Activated CD8-positive, alpha-beta memory T cell treated with anti-CD3 and anti-CD28 coated beads, Interleukin-2, amount 50 U/mL, for 24 hours (primary cell): Measurements from ENCODE around the gene CUBN.

Experiments used
- DNase-seq: peaks from one replicate; pipeline ENCODE4 v3.0.0-alpha.2; 2020; ENCODE audit errors: extremely low read depth

CUBN gene

DNA sequence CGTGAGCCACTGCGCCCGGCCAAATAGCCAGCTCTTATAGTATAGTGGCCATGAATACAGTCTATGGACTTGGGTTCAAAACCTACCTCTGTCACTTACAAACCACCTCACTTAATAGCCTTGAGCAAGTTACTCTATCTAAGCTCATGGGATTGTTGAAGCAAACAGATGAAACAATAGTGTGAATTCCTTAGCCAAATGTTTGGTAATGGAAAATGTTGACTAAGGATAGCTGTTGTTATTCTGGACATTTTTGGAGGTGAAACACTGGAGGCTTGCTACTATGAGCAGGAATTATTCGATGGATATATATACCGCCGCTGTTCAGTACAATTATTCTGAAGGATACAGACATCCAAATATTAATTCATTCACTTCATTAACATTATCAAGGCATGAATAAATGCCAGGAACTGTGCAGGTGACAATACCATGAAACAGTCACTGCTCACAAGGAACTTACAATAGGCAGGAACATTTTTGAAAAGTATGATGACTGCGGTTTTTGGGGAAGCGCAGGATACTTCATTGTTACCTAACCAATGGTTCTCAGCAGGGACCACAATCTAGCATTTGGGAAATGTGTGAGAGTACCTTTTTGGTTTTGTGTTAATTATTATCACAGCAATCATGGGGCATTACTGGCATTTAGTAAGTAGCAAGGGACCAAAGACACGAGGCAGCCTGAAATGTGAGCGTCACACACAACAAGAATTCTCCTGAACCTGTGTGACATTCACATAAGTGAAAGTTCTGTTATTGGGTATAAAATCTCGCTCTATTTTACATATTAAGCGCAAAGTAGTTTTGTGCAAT, 55.7 kb downstream of the CUBN start:
- no peak for DNase-seq

DNA sequence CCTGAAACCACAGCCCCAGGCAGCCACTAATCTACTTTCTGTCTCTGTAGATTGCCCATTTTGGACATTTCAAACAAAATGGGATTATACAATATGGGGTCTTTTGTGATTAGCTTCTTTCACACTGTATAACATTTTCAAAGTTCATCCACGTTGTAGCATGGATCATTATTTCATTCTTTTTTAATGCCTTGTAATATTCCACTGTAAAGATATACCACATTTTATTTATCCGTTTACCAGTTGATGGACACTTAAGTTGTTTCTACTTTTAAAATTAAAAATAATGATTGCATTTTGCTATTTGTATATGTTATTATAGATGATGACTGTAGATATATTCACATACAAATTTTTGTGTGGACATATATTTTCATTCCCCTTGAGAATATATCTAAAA, 60.7 kb downstream of the CUBN start:
- DNase-seq, result no peak

GRCh38 chr10:17067376-17068264, 62.0 kb downstream of the CUBN start:
- no peak for DNase-seq

DNA sequence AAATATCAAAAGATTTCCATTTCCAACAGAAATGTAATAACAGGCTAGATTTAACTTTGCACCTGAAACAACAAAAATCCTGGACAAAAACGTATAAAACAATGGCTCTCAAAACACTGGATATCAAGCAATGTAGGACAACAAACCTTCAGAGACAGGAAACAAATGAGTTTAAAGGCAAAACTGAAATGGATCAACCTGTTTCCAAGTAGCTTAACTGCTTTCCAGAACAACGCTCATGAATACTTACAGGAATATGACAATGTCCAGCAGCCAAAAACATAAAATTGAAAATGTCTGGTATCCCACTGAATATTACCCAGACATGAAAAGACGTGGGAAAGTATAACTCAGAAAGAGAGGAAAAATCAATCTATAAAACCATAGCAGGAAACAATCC, 62.8 kb downstream of the CUBN start:
- no peak for DNase-seq

- no peak for DNase-seq
These were observed 63.6 kb downstream of the CUBN start for GRCh38 chr10:17066000-17066399.

DNA sequence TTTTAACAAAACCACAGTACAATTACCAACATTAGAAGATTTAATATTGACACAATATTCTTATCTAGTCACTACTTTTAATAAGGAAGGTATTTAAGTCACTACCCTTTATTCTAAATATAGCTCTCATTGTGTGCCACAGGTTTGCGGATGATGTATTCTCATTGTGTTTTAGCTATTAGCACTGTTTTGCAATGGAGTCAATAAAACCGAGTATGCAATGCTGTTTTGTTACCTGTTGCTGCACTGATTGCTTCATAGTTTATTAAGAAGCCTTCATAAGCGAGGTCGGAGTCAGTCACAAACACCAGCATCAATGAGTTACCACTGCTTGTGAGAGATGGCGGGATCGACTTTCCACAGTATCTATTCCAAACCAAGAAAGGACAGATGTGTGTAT, 64.3 kb downstream of the CUBN start:
- DNase-seq, result no peak

- no peak for DNase-seq
These were observed 65.2 kb downstream of the CUBN start for GRCh38 chr10:17064435-17064834.

DNA sequence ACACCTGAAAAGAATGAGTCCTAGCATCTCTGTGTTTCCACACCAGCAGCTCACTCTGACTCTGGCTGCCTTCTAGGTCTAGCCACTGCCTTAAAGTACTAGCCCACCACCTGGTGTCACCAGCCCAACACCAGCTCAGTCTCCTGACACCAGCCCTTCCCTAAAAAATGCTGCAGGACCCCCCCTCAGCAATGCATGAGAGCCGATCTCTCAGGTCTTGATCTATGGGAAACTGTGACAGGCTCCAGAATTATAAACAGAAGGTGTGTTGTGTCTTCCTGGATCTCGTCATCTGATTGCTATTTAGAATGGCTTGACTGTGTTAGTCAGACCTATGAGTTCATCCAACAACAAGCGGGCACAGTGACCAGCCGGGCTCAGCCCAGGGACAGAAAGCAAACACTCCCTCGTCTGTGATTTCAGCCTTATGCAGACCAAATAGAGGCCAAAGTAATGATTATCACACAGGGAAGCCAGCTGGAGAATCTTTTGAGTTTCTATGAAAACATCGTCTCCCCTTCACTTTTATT, 66.6 kb downstream of the CUBN start:
- no peak for DNase-seq

- DNase-seq, result no peak
These were observed 67.1 kb downstream of the CUBN start for GRCh38 chr10:17062493-17062892.

GRCh38 chr10:17062009-17062408, 67.6 kb downstream of the CUBN start:
- no peak for DNase-seq

DNA sequence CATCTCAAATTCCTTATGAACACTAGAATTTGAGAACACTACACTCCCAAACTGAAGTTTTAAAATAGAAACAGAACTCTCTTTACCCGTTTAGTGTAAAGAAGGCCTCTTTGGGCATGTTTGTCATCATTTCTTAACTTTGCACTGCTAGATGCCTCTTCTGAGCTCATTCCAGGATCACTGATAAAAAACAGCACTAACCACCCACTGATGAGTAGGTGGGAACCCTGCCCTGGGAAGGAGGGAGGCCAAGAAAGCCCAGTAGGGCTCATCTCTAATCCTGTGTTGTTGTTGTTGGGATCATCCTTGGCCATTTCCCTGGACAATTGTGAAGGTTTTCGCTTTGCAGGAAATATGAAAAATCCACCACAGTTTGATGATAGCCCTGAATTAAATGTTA, 68.2 kb downstream of the CUBN start:
- DNase-seq, result no peak

DNA sequence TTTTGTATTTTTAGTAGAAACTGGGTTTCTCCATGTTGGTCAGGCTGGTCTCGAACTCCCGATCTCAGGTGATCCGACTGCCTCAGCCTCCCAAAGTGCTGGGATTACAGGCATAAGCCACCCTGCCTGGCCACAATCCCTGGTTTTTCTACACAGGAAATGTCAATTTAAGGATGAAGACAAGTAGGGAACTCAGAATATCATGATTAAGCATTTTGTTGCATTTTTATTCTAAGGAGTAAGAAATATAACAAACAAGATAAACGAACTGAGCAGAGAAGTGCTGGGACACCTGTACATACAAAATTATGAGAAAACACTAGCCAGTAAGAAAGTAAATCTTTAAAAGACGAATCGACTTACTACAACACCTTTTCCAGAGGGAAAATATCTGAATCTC, 69.3 kb downstream of the CUBN start:
- no peak for DNase-seq

DNA sequence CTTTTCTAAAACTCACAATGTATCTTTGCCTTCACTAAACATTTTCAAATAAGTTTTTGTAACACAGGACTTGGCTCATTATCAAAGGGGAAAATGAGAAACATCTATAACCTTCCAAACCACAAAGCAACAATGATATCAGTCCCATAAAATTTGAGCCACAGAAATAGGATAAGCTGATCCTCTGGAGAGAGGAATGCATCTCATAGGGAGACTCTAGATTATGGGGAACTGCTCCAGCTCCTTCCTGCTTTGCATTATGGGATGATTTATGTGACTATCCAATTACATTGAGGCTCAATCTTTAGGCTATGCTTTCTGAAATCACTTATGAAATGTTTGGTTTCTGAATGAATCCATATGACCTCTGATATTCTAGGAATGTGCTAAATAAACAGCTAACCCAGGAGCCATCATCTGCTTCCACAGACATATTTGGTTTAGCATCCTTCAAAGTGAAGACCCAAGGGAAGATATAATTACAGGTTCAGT, 70.4 kb downstream of the CUBN start:
- DNase-seq, result no peak

GRCh38 chr10:17058093-17058492, 71.5 kb downstream of the CUBN start:
- no peak for DNase-seq

DNA sequence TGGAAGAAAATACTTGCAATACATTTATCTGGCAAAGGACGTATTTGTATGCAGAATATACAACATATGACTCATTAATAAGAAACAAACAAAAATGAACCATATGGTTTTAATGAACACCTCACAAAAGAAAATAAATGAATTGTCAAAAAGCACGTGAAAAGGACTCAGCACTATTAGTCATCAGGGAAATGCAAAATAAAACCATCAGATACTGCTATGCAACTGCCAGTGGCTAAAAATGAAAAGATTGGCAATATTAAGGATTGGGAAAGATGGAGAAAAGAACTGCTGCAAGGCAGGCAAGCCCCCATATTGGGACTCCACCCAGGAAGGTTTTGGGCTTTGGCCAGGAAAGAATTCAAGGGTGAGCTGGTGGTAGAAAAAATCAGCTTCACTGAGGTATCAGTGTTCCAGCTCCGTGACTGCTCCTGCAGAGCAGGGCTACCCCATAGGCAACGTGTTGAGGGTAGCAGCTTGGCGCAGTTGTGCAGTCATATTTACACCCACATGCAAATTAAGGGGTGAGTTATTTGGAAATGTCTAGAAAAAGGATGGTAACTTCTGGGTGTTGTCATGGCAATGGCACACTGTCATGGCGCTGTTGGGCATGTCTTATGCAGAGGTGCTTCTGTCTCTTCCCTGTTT, 72.7 kb downstream of the CUBN start:
- DNase-seq, result no peak

GRCh38 chr10:17053513-17053912, 76.1 kb downstream of the CUBN start:
- no peak for DNase-seq

DNA sequence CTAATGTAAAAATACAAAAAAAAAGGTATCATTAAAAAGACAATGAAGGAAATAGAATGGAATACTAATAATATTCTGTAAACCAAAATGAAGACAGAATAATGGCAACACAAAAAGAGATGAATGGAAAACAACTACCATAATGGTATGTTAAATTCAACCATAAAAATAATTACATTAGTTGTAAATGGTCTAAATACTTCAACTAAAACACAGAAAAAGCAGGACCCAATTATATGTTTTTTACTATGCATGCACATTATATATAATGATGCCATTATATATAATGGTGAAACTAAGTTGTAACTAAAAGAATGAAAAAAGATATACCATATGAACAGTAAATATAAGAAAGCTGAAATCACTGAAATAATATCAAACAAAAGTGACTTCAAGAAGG, 76.5 kb downstream of the CUBN start:
- DNase-seq, result no peak

DNA sequence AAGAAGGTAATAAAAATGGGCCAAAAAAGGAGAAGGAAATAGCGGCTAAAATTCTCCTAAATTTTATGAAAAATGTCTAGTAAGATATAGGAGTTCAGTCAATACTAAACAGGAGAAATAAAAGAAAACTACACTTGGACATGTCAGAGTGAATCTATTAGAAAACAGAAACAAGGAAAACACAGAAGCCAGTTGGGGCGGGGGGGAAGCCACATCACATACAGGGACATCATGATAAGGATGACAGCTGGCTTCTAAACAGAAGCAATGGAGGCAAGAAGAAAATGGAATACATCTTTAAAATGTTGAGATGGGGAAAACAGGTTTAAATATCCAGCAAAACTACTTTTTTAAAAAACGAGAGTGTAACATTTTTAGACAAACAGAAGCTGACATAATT, 77.8 kb downstream of the CUBN start:
- DNase-seq, result no peak

DNA sequence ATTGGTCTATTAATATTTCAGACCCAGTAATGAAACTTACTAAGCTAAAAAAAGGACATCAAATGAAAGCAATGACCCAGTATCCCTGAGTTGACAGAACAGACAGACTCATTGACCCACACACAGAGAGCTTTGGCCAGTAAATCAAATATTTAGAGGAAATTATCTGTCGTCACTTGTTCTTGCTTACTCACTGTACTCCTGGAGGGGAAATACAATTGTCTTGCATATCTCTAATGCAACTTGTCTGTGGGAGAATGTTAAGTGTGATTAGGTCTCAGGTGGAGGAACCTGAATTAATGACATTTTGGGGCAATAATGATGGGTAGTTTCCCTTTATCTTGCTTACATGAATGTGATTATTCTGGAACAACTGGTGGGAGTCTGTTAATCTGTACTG, 80.4 kb downstream of the CUBN start:
- DNase-seq, result no peak

DNA sequence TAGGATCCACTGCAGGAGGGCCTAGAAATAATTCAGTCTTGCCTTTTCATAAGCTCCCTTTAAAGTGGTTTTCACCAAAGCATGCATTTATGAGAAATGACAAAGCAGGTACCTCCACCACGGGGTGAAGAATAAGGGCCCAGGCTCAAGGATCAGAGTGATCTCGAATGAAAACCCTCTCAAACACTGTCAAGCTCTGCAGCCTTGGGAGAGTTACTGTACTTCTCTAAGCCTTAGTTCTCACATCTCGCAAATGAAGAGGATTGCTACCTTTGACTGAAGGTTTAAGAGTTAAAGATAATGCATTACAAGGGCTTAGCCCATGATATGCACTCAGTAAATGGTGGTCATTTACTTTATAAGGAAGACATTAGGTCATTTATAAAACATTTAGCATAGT, 81.7 kb downstream of the CUBN start:
- DNase-seq, result no peak

GRCh38 chr10:17046989-17047388, 82.6 kb downstream of the CUBN start:
- no peak for DNase-seq

DNA sequence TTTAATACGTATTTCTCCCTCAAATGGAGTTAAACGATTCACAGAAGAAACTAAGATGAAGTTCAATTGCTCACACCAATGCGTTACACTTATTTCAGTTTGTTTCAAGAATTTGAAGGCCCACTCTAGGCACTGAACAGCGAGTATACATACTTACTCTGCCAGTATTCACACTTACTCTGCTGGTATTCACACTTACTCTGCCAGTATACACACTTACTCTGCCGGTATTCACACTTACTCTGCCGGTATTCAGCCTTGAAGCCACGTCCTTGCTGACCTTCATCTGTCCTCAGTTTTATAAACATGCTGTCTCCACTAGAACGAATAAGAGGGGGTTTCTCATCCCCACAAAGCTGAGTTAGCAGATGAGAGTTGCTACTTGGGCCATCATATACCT, 86.0 kb downstream of the CUBN start:
- DNase-seq, result no peak
